HG03571 (cell line): ENCODE data around the gene PVALB.
A peak's percentile ranks its signal among the peaks of the same experiment; 100 is the strongest.

Source experiments
- ATAC-seq: cut with Tn5 transposase; IDR thresholded peaks from one replicate; pipeline ENCODE4 v1.9.1; 2021; ENCODE audit not compliant: unreplicated experiment

Gene PVALB

GRCh38 chr22:36775964-36776669 lies 40.7 kb downstream of the PVALB start, which contains the start of gene IFT27:
IFT27 (minus strand) TSS chr22:36776119; CDS start chr22:36775707, 412 bp downstream.
- peak; percentile 86 for ATAC-seq

- peak; percentile 4 for ATAC-seq
Observed at GRCh38 chr22:36775586-36775963, 41.3 kb downstream of the PVALB start.

- ATAC-seq = no peak
Observed at GRCh38 chr22:36773935-36774334, 42.9 kb downstream of the PVALB start.

GRCh38 chr22:36772451-36772850 lies 44.4 kb downstream of the PVALB start:
- no peak for ATAC-seq

GRCh38 chr22:36771356-36772063 lies 45.3 kb downstream of the PVALB start:
- no peak for ATAC-seq

GRCh38 chr22:36770513-36771231 lies 46.2 kb downstream of the PVALB start:
- ATAC-seq = no peak

GRCh38 chr22:36769541-36770512 lies 47.0 kb downstream of the PVALB start:
- no peak for ATAC-seq

- no peak for ATAC-seq
Observed at GRCh38 chr22:36768616-36769015, 48.2 kb downstream of the PVALB start.

GRCh38 chr22:36768141-36768540 lies 48.7 kb downstream of the PVALB start:
- no peak for ATAC-seq

- no peak for ATAC-seq
Observed at GRCh38 chr22:36767035-36767775, 49.6 kb downstream of the PVALB start.

- ATAC-seq = no peak
Observed at GRCh38 chr22:36765943-36766450, 50.8 kb downstream of the PVALB start.

GRCh38 chr22:36765131-36765942 lies 51.5 kb downstream of the PVALB start:
- ATAC-seq = no peak

GRCh38 chr22:36764641-36765040 lies 52.2 kb downstream of the PVALB start:
- ATAC-seq = no peak

GRCh38 chr22:36764060-36764459 lies 52.8 kb downstream of the PVALB start:
- no peak for ATAC-seq

- ATAC-seq = no peak
Observed at GRCh38 chr22:36763576-36763975, 53.3 kb downstream of the PVALB start.

- no peak for ATAC-seq
Observed at GRCh38 chr22:36762687-36763260, 54.1 kb downstream of the PVALB start.

GRCh38 chr22:36761553-36762240 lies 55.1 kb downstream of the PVALB start:
- ATAC-seq = no peak

- no peak for ATAC-seq
Observed at GRCh38 chr22:36760786-36761185, 56.0 kb downstream of the PVALB start.
